Coronary artery (tissue), 2 donors: ENCODE results near the gene MRAP2.

Source experiments
- DNase-seq: peaks from one replicate; pipeline ENCODE4 v3.0.0-alpha.2; 2017; ENCODE audit warnings: low spot score
- H3K27ac ChIP-seq, 2 donors: fragments of 200-600 bp; sonication (generic); one replicate each; pipeline ENCODE4 v1.5.1; 2016 to 2019
- H3K4me3 ChIP-seq: fragments of 200-600 bp; sonication (generic); 2 replicates; pipeline ENCODE4 v1.5.1; 2016; ENCODE audit warnings: mild to moderate bottlenecking, moderate library complexity
- CTCF ChIP-seq: fragments of 200-600 bp; sonication (generic); IDR thresholded peaks from one replicate; pipeline ENCODE4 v1.5.1; 2019; ENCODE audit warnings: antibody characterized with exemption

MRAP2 gene

GRCh38 chr6:84046755-84047154 is 13.2 kb downstream of the MRAP2 start:
- TF ChIP-seq CTCF = no peak
- Histone ChIP-seq H3K4me3 (no peak overlapping the region), H3K27ac (no peak overlapping the region)

GRCh38 chr6:84048588-84048987 is 15.0 kb downstream of the MRAP2 start:
- Histone ChIP-seq H3K27ac (no peak overlapping the region), H3K4me3 (no peak overlapping the region)
- no peak for DNase-seq
- no peak for TF ChIP-seq CTCF

More at GRCh38 chr6:84046755-84047154, 13.2 kb downstream of the MRAP2 start:
- no peak for DNase-seq

- no peak overlapping the region for H3K4me3 ChIP-seq
- TF ChIP-seq CTCF = no peak
- DNase-seq = no peak
- no peak overlapping the region for H3K27ac ChIP-seq
Observed at GRCh38 chr6:84050408-84050807, 16.8 kb downstream of the MRAP2 start.

- H3K27ac ChIP-seq = peak overlapping the region; percentile 11 to 78
- no peak for TF ChIP-seq CTCF
- peak overlapping the region; percentile 63 for H3K4me3 ChIP-seq
- peak; percentile 79 for DNase-seq
Observed at GRCh38 chr6:84052204-84052882, 18.8 kb downstream of the MRAP2 start.

- TF ChIP-seq CTCF = no peak
- DNase-seq = no peak
- Histone ChIP-seq H3K27ac (peak overlapping the region in 1 of 2 donors; percentile 78), H3K4me3 (peak overlapping the region; percentile 63)
Observed at GRCh38 chr6:84052883-84053241, 19.3 kb downstream of the MRAP2 start.

GRCh38 chr6:84055647-84056046 is 22.1 kb downstream of the MRAP2 start:
- DNase-seq = no peak
- Histone ChIP-seq H3K27ac (no peak overlapping the region), H3K4me3 (no peak overlapping the region)
- no peak for TF ChIP-seq CTCF

GRCh38 chr6:84057908-84058307 is 24.3 kb downstream of the MRAP2 start:
- no peak for TF ChIP-seq CTCF
- Histone ChIP-seq H3K27ac (no peak overlapping the region), H3K4me3 (no peak overlapping the region)
- DNase-seq = no peak
